Stimulated activated CD4-positive, alpha-beta T cell treated with anti-CD3 and anti-CD28 coated beads, Interleukin-2, amount 100 ng/mL, for 48 hours (primary cell): ENCODE data around the gene MPZL2.

Source experiments
- DNase-seq, 2 donors: peaks; one replicate each; pipeline ENCODE4 v3.0.0-alpha.2; 2020

Gene MPZL2

DNA sequence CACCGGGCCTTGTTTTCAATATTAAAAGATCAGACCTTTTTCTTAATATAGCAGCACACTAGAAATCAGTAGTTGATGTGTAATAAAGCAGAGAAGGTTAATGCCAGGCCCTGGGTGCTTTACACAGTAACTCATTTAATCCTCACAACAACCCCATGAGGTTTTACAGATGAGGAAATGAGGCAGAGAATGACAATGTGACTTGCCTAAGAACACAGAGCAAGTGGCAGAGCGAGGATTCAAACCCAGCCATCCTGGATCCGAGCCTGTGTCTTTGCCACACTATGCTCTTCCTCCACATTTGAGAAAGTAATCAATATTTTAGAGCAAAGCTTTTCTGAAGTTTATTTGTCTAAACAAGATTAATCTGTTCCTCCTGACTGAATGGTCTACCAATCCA, 46.5 kb downstream of the MPZL2 start:
- no peak for DNase-seq

DNA sequence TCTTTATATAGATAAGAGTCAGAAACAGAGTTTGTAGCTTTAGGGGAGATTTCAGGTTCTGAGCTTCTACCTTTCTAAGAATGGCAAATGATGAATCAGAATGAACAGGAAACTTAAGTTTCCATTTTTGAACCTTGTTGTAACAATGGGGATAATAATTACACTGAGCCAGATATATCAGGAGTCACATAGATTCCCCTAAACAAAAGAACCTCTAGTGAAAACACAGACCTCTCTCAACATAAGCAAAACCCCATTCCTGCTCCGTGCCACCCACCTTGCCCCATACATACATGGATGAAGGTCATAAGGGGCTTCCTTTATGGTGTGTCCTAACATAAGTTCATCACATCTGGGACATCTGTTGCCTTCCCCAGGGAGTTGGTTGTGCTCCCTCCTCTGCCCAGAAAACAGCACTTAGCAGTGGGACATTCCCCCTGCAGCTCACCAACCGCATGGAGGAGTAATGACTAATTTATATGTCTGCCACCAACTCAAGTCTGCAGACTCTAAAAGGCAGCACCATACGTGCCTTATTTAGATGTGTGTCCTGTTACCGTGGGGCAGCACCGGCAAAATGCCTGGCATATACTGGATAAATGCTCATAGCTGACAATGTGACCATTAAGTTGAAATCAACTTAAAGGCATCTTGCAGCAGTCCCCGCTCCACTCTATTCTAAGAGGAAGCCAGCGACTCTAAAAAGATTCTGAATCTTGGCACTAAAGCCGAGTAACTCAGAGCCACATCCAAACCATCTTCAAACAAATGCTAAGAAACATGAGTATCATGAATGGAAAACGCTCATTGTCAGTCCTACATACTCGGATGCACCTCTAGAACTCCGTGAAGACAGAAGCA, 47.2 kb downstream of the MPZL2 start:
- no peak for DNase-seq

DNA sequence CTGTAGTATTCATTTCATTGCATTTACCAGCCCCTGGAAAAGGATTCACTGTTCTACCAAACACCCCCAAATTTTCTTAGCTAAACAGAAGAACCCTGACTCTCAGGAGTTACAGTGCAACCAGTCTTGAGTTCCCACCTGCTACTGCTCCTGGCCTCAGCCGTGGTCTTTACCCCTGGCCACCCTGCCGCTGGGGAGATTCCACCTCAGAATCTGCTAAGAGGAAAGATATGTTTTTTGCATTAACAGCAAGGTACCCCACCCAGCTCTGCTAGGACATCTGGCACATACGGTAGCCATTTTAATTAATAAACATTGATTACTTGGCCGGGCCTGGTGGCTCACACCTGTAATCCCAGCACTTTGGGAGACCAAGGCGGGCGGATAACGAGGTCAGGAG, 48.3 kb downstream of the MPZL2 start:
- no peak for DNase-seq

DNA sequence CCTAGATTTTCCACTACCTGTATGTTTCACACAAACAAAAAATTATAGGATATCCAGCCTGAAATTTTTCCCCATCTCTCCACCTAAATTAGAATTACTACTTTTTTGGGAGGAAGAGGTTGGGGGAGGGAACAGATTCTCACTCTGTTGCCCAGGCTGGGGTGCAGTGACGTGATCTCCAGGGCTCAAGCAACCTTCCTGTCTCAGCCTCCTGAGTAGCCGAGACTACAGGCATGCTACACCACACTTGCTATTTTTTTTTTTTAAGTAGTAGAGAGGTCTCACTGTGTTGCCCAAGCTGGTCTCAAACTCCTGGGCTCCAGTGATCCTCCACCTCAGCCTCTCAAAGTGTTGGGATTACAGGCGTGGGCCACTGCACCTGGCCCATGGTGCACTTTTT, 48.8 kb downstream of the MPZL2 start:
- no peak for DNase-seq

DNA sequence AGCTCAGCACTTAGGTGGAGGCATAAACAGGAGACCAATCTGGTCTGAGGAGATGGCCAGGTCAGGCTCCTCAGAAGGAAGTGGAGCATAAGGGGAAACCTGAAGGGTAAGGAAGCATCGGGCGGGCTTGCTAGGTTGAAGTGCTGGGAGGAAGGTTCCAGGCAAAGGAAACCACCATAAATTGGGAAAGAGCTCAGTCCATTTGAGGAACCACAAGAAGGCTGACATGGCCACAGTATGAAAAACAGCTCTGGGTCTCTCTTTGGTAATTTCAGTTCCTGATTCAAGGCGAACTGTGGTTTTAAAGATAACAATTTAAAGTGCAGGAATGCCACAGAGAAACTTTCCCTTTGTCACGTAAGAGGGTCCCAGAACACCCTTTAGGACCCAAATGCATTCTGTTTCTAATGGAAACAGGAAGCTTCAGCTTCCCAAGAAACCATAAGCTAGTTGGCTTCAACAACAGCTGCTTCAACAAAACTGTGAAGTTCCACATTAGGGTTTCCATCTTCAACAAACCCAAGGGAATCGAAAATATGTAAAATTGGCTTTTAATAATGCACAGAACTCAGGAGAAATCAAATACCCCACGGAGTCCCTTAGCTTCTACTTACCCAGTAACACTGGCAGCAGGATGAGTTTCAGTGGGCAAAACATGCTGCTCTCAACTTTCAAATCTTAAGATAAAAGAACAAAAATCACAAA, 49.7 kb downstream of the MPZL2 start:
- no peak for DNase-seq

DNA sequence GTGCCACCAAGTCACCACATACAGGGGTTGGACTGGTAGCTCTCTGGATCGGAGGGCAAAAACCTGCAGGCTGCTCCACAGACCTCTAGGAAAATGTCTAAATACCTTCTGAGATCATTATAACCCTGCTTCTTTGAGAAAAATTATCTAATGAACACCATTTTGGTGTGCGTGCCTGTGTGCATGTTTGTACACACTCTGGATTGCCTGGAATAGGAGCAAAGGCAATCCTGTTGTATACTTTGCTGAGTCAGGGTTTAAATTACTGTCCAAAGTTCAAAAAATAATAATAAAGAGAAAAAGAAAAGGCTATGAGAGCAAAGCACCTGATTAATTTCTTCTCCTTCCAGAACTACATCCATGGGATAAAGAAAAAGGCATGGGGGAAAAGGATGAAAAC, 50.3 kb downstream of the MPZL2 start:
- no peak for DNase-seq

DNA sequence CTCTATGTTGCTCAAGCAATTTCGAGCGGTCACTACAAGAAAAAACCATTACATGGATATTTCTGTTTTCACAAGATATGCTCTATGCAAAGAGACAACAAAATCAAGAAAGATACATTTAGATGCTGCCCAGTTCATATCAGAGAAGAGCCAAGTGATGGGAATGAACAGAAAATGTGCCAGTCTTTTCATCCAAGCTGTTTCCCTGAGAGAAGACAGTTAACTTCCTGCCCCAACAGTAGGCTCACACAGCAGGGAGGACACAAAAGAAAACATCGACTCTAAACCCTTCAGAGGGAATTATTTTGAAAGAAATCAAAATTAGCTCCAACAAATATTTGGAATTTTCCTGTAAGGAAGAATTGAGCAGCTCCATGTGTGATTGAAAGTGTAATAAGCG, 50.9 kb downstream of the MPZL2 start:
- DNase-seq = no peak

DNA sequence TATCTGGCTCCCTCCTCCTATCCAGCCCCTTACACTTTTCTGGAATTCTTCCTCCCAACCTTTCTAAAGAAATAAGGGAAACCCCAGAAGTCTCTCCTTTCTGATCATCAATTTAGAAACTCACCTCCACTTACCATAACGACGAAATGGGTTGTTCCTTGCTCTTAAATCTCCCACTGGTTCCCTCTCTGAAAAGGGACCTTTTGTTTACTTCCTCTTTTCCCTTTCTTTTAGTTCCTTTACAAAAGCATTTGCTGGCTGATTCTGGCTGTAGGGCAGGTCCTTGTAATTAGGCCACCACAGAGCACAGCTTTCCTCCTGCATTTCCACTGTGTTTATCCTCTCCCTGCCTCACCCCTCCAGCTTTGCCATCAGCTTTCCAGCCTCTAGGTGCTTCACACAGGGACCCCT, 51.3 kb downstream of the MPZL2 start:
- no peak for DNase-seq

DNA sequence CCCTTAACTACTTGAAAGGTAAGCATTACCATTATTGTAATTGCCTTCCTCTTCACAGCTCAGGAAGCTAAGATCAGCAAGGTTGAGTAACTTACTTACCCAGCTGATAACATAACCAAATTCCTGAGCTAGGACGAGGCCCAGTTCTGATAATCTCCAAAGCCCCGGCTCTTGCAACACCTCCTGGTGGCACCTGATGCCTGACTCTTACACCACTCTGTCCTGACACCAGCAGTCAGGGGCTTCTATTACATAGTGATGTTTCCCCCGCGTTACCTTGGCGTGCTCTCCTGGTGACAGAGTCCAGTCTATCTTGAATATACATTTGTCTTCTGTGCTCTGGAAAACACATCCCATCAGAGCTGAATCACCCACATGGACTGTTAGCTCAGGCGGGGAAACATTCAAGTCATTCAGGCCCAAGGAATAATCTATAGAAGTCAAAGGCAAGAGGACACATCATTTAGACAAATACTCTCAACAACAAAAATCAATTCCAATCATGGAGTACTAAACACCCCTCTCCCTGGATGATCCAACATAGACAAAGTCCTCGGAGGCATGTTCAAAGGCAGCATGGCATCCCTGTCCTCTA, 51.9 kb downstream of the MPZL2 start:
- no peak for DNase-seq

DNA sequence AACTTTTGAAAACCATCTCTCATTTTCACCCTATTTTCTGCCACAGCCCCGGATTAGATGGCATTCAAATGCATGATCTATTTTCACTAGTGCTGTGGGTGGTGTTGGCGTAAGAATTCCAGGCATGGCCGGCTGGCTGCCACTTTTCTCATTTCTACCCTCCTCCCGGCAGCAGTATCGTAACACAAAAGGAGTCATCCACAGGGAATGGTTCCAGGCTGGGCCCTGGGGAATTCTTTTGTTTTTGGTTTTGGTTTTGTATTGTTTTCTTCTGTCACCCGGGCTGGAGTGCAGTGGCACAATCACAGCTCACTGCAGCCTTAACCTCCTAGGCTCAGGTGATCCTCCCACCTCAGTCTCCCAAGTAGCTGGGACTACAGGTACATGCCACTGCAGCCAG, 53.1 kb downstream of the MPZL2 start:
- no peak for DNase-seq

DNA sequence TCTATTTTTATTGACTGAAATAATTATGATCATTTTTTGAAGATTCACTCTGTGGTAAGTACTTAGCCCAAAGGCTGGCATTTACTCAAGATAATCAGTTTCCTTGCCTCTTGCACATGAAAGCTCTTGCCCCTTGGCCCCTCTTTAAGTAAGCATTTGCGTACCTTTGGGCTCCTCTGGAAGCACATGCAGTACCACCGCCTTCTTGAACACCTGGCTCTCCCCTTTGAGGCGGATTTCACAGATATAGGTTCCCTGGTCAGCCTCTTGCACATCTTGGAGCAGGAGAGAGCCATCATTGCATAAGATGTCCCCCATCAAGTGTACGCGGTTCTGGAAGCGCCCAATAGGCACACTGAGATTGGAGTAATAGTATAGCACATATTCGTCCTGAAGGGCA, 53.8 kb downstream of the MPZL2 start:
- no peak for DNase-seq

DNA sequence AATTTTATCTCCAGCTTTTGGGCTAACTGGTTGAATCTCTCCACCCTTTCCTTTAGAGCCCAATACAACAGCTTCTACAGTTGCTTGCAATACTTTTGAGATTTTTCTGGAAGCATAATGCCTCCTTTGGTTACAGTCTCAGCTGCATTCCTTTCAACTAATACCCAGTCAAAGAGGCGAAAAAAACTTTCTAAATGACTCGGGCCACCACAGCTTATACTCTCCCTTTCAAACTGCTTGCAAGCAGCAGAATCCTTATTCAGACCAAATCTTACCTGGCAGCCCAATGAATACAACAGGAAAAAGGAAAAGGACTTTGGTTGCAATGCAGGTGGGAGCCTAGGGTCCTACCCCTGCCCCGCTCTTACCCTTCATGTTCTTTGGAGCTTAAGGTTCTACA, 55.1 kb downstream of the MPZL2 start:
- DNase-seq = no peak

DNA sequence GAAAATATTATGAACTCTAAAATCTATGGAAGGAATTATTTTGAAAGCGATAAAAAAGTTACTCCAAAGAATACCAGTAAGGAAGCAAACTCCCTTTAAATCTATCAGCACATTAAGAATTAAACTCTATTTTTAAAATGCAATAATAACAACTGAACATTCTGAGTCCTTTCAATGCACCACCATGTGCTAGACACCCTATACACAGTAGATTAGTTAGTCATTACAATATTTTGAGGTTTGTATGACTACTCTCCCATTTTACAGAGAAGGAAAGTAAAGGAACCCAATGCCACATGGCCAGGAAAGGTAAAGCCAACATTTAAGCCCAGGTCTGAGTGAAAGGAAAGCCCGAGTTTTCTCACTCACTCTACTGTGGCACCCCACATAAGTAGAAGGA, 57.0 kb downstream of the MPZL2 start:
- DNase-seq = no peak

DNA sequence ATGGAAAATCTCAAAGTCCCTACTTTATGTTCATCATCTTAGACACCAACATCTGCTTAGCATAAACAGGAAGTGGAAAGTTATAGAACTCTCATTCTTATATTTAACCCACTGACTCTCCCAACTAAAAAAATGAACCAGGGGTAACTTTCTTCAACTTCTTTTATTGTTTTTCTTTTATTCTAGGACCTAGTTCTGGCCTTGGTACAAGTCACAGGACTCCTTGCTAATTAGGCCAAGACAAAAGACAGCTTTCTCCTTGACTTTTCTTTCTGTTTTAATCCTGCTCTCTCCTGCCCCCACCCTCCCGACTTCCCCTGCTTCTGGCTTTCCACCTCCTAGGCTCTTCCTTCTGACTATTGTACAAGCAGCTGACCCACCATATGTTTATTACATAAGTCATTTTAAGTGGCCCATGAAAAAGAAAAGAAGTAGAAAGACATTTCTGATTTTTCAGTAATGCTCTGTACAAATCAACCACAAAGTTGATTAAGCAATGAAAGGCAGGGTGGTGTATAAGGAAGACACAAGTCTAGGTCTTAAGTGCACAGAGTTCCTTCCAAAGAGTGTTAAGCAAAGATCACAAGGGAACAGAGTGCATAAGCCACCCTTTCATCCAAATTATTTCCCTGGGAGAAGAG, 57.6 kb downstream of the MPZL2 start:
- no peak for DNase-seq

DNA sequence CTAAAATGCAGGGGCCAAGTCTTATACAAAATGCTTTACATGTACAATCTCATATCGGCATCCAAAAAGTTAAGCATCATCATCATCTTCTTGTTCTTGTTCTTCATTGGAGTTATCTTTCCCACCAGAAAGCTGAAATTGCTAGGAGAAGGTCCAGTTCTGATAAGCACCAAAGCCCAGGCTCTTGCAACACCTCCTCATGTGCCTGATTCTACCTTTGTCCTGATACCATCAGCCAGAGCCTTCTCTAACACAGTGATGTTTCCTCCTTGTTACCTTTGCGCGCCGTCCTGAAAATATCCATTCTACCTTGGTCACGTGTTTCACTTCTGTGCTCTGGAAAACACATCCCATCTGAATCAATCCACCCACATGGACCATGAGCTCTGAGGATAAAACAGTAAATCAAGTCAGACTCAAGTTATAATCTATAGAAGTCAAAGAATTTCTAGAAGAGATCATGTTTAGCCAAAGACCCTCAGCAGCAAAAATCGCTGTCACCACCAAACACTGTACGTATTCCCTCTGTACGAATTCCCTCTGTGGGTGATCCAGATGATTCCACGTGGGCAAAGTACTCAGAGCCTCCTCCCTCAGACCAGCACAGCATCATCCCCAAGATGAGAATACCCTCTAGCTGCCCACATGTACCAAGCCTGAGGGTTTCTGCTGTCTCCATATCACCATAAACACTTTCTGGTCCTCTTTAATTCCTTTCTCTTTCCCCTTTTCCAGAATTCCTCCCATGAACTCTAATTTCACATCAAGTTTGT, 58.3 kb downstream of the MPZL2 start:
- no peak for DNase-seq
